Limb (tissue), 2 donors: Measurements from ENCODE around the gene SESN2.
A peak's percentile ranks its signal among the peaks of the same experiment; 100 is the strongest.

Source experiments
- DNase-seq, 2 donors: peaks; one replicate each; pipeline ENCODE4 v3.0.0-alpha.2; 2016; ENCODE audit errors: extremely low spot score in 2 of 2

SESN2 gene

GRCh38 chr1:28249013-28249865 lies 10.1 kb upstream of the SESN2 start:
- no peak for DNase-seq

- no peak for DNase-seq
Measured at GRCh38 chr1:28249866-28250295, 9.4 kb upstream of the SESN2 start.

- DNase-seq: no peak
Measured at GRCh38 chr1:28256197-28256827, 3.0 kb upstream of the SESN2 start.

GRCh38 chr1:28257736-28258135 lies 1.6 kb upstream of the SESN2 start:
- DNase-seq: no peak

GRCh38 chr1:28258628-28259251 lies 578 bp upstream of the SESN2 start:
- no peak for DNase-seq

- DNase-seq: peak; percentile 58 to 85
Measured at GRCh38 chr1:28259934-28260802, 850 bp downstream of the SESN2 start.

- no peak for DNase-seq
Measured at GRCh38 chr1:28260803-28261174, 1.5 kb downstream of the SESN2 start.

- no peak for DNase-seq
Measured at GRCh38 chr1:28264897-28265296, 5.6 kb downstream of the SESN2 start.

GRCh38 chr1:28265577-28265976 lies 6.3 kb downstream of the SESN2 start:
- no peak for DNase-seq

GRCh38 chr1:28266920-28267322 lies 7.6 kb downstream of the SESN2 start:
- DNase-seq: no peak

GRCh38 chr1:28267633-28268032 lies 8.3 kb downstream of the SESN2 start:
- no peak for DNase-seq

- DNase-seq: no peak
Measured at GRCh38 chr1:28269529-28269928, 10.2 kb downstream of the SESN2 start.

GRCh38 chr1:28272215-28272852 lies 13.0 kb downstream of the SESN2 start:
- DNase-seq: no peak

GRCh38 chr1:28273216-28273860 lies 14.0 kb downstream of the SESN2 start:
- DNase-seq: no peak

- no peak for DNase-seq
Measured at GRCh38 chr1:28278763-28279162, 19.4 kb downstream of the SESN2 start.

GRCh38 chr1:28279721-28280120 lies 20.4 kb downstream of the SESN2 start:
- DNase-seq: no peak

GRCh38 chr1:28280501-28280900 lies 21.2 kb downstream of the SESN2 start:
- no peak for DNase-seq

- DNase-seq: no peak
Measured at GRCh38 chr1:28280977-28281381, 21.7 kb downstream of the SESN2 start.

GRCh38 chr1:28281608-28282425 lies 22.5 kb downstream of the SESN2 start:
- DNase-seq: no peak
